ENCODE results near the gene PAPPA. TPM values are rescaled to one million over a fixed set of nuclear protein-coding genes. Genes with fewer than 3 reads are reported as not detected.

The PAPPA gene
- total RNA-seq, 4 donors from 2014 or later = 1.0 to 5.0 (median 2.8) TPM

DNA sequence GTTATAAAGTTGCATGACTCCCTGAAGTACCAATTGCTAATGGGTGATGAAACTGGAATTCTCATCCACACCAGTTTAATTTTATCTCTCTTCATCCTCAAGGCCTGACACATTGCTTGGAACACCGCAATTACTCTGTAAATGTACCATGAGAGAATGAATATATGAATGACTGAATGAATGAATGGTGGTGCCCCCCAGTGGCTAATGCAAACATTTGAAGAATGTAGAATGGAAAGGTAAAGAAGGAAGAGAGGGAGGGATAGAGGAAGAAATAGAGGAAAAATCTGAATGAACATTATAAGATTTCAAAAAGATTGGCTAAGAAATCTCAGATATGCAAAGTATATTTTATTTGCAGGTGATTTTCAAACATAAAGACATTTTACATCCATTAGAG, 13.1 kb downstream of the PAPPA start:
- no peak overlapping the region for H3K27ac ChIP-seq
- H3K4me3 ChIP-seq (replicated peaks in 1 of 3) = no peak overlapping the region
- no peaks in the 10 kb centered on the region for H3K36me3 ChIP-seq
- no peaks in the 10 kb centered on the region for H3K27me3 ChIP-seq
- no peaks in the 10 kb centered on the region for H3K9me3 ChIP-seq
- TF ChIP-seq POLR2A (IDR thresholded peaks at IDR 0.05) = no peak
- TF ChIP-seq, protein P1, sequence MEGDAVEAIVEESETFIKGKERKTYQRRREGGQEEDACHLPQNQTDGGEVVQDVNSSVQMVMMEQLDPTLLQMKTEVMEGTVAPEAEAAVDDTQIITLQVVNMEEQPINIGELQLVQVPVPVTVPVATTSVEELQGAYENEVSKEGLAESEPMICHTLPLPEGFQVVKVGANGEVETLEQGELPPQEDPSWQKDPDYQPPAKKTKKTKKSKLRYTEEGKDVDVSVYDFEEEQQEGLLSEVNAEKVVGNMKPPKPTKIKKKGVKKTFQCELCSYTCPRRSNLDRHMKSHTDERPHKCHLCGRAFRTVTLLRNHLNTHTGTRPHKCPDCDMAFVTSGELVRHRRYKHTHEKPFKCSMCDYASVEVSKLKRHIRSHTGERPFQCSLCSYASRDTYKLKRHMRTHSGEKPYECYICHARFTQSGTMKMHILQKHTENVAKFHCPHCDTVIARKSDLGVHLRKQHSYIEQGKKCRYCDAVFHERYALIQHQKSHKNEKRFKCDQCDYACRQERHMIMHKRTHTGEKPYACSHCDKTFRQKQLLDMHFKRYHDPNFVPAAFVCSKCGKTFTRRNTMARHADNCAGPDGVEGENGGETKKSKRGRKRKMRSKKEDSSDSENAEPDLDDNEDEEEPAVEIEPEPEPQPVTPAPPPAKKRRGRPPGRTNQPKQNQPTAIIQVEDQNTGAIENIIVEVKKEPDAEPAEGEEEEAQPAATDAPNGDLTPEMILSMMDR (IDR thresholded peaks at IDR 0.05) = no peak
- peaks cover 0 to 5% of the 10 kb centered on the region in 2 donors for H3K4me1 ChIP-seq
- no peak for DNase-seq
- intact Hi-C loops (cut with DNase I) = loop anchor here (10.0 kb wide), 1 partner anchor 328 kb away; no protein-coding TSS in a partner anchor
- 92 to 100% methylated on average over 1 of the region's 1 CpG for WGBS, 2 donors

DNA sequence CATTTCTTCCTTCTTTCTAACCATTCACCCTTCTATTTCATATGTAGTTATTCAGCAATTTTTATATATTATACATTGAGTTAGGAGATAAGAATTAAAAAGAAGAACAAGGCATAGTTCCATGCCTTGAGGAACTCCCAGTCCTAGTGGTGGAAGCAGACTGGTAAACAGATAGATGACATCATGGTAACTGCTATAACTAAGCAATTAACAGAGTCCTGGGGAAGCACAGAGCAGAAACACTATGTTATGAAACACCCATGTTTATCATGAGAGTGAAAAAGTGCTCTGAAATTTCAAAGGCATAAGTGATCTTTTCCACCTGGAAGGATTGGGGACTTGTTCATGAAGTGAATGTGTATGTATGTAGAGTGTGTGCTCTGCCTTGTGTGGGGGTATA, 14.6 kb downstream of the PAPPA start:
- no peaks in the 10 kb centered on the region for H3K27me3 ChIP-seq
- intact Hi-C loops (cut with DNase I) = loop anchor here (10.0 kb wide), 1 partner anchor 327 kb away; no protein-coding TSS in a partner anchor
- H3K27ac ChIP-seq = no peak overlapping the region
- H3K9me3 ChIP-seq = no peaks in the 10 kb centered on the region
- no peaks in the 10 kb centered on the region for H3K36me3 ChIP-seq
- TF ChIP-seq, protein P1 (IDR thresholded peaks at IDR 0.05) = no peak
- no peak for TF ChIP-seq POLR2A (IDR thresholded peaks at IDR 0.05)
- DNase-seq = no peak
- peaks cover 0 to 5% of the 10 kb centered on the region in 2 donors for H3K4me1 ChIP-seq
- no peak overlapping the region for H3K4me3 ChIP-seq (replicated peaks in 1 of 3)

DNA sequence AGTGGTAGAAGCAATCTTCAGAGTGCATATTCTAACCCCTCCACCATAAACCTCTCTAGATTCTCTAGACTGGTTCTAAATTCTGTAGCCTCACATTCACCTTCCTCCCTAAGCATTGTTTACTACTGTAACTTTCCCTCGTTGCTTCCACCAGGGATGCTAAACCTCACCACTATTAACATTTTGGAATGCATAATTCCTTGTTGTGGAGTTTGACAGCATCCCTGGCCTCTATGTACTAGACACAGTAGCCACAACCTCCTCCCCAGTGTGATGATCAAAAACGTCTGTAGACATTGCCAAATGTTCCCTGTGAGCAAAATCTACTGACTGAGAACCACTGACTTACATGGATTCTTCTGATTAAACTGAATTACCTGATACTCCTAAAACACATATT, 18.6 kb downstream of the PAPPA start:
- H3K4me3 ChIP-seq (replicated peaks in 1 of 3) = no peak overlapping the region
- intact Hi-C loops (cut with DNase I) = no loop called here
- TF ChIP-seq, protein P1 (IDR thresholded peaks at IDR 0.05) = no peak
- no peaks in the 10 kb centered on the region for H3K27me3 ChIP-seq
- H3K36me3 ChIP-seq = no peaks in the 10 kb centered on the region
- no peak for DNase-seq
- no peak overlapping the region for H3K27ac ChIP-seq
- no peaks in the 10 kb centered on the region for H3K4me1 ChIP-seq
- WGBS, 2 donors = 75 to 86% methylated on average over 2 of the region's 2 CpGs
- no peaks in the 10 kb centered on the region for H3K9me3 ChIP-seq

DNA sequence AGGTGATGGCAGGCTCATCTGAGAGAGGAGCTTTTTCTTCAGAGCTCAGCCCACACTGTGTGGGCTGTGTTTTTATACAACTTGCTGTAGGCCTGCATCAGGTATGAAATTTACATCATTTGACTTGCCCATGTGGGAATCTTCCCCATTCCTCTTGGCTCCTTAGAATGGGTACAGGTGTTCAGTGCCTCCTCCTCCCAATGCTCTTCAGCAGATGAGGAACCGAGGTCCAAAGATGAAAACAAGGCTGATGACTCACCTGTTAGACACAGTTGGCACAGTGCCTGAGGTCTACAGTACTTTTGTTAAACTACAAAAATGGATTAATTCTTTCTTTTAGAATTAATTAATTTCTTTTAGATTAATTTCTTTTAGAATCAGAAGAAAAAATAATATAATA, 20.8 kb downstream of the PAPPA start:
- no peak for DNase-seq
- 48 to 70% methylated on average over 1 of the region's 1 CpG for WGBS, 2 donors
- Histone ChIP-seq H3K9me3 (no peaks in the 10 kb centered on the region), H3K27ac (no peak overlapping the region), H3K36me3 (no peaks in the 10 kb centered on the region), H3K4me3 (replicated peaks in 1 of 3) (no peak overlapping the region), H3K4me1 (no peaks in the 10 kb centered on the region), H3K27me3 (no peaks in the 10 kb centered on the region)
- TF ChIP-seq POLR2A (IDR thresholded peaks at IDR 0.05) = no peak
- TF ChIP-seq, protein P1 (IDR thresholded peaks at IDR 0.05) = no peak
- intact Hi-C loops (cut with DNase I) = no loop called here

DNA sequence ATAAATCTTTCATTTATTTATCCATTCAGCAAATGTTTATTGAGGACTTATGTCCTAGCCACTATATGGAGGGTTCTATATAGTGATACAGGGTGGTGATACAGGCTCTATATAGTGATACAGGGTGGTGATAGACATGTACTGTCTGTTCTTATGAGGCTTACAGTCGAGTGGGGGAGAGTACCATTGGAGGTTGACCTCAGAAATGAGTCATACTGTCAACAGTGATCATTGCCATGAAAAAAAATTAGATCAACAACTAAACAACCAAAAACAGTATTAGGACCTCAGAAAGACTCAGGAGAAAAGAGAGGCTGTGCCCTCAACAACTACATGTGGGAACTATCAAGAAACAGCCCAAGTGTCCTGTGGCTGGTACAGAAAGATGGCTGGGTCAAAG, 22.0 kb downstream of the PAPPA start:
- no peaks in the 10 kb centered on the region for H3K27me3 ChIP-seq
- 58 to 72% methylated on average over 1 of the region's 1 CpG for WGBS, 2 donors

More for the DNA sequence above, 22.0 kb downstream of the PAPPA start:
- TF ChIP-seq, protein P1 (IDR thresholded peaks at IDR 0.05) = no peak
- TF ChIP-seq POLR2A (IDR thresholded peaks at IDR 0.05) = no peak
- intact Hi-C loops (cut with DNase I) = no loop called here
- no peak overlapping the region for H3K4me3 ChIP-seq (replicated peaks in 1 of 3)
- no peak overlapping the region for H3K27ac ChIP-seq
- H3K4me1 ChIP-seq = no peaks in the 10 kb centered on the region
- DNase-seq = no peak
- H3K9me3 ChIP-seq = no peaks in the 10 kb centered on the region
- no peaks in the 10 kb centered on the region for H3K36me3 ChIP-seq
